Measurements from ENCODE around the gene TTLL12.

Gene TTLL12

DNA sequence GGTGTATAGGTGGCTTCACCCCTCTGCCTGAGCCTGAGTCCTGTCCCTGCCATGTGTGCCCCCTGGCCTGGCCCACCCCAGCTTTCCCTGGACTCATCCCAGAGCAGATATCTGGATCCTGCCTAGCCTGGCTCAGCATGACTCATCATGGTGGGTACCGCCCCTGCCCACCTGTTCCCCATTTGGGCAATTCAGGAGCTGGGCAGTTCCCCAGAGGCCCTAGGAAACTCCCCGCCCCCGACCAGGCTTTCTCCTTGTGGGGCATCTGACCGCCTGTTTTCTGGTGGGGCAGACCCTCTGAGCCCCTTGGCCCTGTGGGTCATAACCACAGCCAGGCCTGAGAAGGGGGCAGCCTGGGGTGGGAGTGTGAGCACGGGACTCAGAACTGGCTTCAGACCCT, 31.1 kb downstream of the TTLL12 start:
- Histone ChIP-seq H3K27me3 (ENCODE audit: low read length) (0 out of 2 replicates have a peak, but pooled peaks cover 3% of the 10 kb centered on the region), H3K9ac (ENCODE audit: low read length) (no peak overlapping the region), H2AFZ (ENCODE audit: low read depth, low read length, severe bottlenecking) (no peak overlapping the region), H4K20me1 (ENCODE audit: low read depth, low read length) (no peaks in the 10 kb centered on the region), H3K36me3 (ENCODE audit: low read length) (no peaks in the 10 kb centered on the region), H3K27ac (ENCODE audit: low read depth, low read length) (no peak overlapping the region), H3K4me3 (ENCODE audit: insufficient read depth, low read length, poor library complexity, severe bottlenecking) (no peak overlapping the region), H3K9me2 (replicated peaks; ENCODE audit: insufficient read depth, low read length) (no peaks in the 10 kb centered on the region), H3K79me2 (ENCODE audit: insufficient read depth, low read length) (no peaks in the 10 kb centered on the region), H3K4me2 (ENCODE audit: low read depth, low read length, poor library complexity, severe bottlenecking) (no peak overlapping the region), H3F3A (ENCODE audit: insufficient read depth) (no peaks in the 10 kb centered on the region), H3K9me3 (ENCODE audit: insufficient read depth, low read length) (no peaks in the 10 kb centered on the region)
- TF ChIP-seq, protein P1, sequence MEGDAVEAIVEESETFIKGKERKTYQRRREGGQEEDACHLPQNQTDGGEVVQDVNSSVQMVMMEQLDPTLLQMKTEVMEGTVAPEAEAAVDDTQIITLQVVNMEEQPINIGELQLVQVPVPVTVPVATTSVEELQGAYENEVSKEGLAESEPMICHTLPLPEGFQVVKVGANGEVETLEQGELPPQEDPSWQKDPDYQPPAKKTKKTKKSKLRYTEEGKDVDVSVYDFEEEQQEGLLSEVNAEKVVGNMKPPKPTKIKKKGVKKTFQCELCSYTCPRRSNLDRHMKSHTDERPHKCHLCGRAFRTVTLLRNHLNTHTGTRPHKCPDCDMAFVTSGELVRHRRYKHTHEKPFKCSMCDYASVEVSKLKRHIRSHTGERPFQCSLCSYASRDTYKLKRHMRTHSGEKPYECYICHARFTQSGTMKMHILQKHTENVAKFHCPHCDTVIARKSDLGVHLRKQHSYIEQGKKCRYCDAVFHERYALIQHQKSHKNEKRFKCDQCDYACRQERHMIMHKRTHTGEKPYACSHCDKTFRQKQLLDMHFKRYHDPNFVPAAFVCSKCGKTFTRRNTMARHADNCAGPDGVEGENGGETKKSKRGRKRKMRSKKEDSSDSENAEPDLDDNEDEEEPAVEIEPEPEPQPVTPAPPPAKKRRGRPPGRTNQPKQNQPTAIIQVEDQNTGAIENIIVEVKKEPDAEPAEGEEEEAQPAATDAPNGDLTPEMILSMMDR (IDR thresholded peaks at IDR 0.05; ENCODE audit: insufficient read depth, low read length, poor library complexity, severe bottlenecking) = no peak
- TF ChIP-seq EZH2phosphoT487 (conservative IDR thresholded peaks at IDR 0.05; ENCODE audit: low read length) = no peak

DNA sequence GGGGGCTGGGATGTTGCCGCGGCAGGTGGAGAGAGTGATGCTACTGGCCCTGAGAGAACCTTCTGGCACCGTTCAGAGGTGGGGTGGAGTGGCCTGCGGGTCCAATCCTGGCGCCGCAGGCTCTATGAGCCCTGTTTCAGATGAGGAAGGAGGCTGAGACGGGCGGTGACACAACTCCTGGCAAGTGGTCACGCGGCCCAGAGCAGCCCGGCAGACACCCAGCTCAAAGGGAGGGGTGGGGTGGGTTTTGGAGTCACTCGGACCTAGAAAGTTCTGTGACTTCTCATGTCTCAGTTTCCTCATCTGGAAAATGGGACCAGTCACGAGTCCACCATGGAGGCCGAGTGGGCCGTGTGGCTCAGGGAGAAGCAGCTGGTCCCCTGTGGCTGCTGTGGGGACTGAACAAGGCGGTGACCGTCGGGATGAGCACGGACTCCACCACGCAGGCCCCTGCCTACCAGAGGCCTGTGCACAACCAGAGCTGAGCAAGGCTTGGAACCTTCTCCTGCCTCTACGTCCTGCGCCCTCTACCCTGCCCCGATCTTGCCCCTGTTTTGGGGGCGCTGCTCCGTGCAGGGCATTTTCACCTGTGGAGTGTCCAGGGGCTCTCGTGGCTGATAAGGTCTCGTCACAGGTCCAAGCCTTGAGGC, 31.9 kb downstream of the TTLL12 start:
- Histone ChIP-seq H3K27me3 (ENCODE audit: low read length) (0 out of 2 replicates have a peak, but pooled peaks cover 3% of the 10 kb centered on the region), H3K79me2 (ENCODE audit: insufficient read depth, low read length) (no peaks in the 10 kb centered on the region), H3K27ac (ENCODE audit: low read depth, low read length) (no peak overlapping the region), H3K9me2 (replicated peaks; ENCODE audit: insufficient read depth, low read length) (no peaks in the 10 kb centered on the region), H2AFZ (ENCODE audit: low read depth, low read length, severe bottlenecking) (no peak overlapping the region), H3F3A (ENCODE audit: insufficient read depth) (no peaks in the 10 kb centered on the region), H4K20me1 (ENCODE audit: low read depth, low read length) (no peaks in the 10 kb centered on the region), H3K4me2 (ENCODE audit: low read depth, low read length, poor library complexity, severe bottlenecking) (no peak overlapping the region), H3K36me3 (ENCODE audit: low read length) (no peaks in the 10 kb centered on the region), H3K9me3 (ENCODE audit: insufficient read depth, low read length) (no peaks in the 10 kb centered on the region), H3K4me3 (ENCODE audit: insufficient read depth, low read length, poor library complexity, severe bottlenecking) (no peak overlapping the region), H3K9ac (ENCODE audit: low read length) (no peak overlapping the region)
- no peak for TF ChIP-seq EZH2phosphoT487 (conservative IDR thresholded peaks at IDR 0.05; ENCODE audit: low read length)
- TF ChIP-seq, protein P1 (IDR thresholded peaks at IDR 0.05; ENCODE audit: insufficient read depth, low read length, poor library complexity, severe bottlenecking) = no peak

DNA sequence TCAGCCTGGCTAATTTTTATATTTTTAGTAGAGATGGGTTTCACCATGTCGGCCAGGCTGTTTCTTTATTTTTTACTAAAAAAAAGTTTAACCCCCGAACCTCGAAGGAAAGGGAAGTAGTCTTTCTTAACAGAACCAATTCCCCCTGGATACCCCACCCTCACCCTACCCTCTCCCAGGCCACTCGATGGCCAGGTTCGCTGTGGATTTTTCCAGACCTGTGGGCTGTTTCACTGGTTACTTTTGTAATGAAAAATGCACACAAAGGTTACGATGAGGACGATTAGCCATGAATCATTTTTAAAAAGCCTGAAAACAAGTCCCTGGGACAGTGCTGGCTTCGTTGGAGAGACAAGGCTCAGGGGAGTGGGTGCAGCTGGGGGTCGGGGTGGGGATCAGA, 33.0 kb downstream of the TTLL12 start:
- H4K20me1 ChIP-seq (ENCODE audit: low read depth, low read length) = no peaks in the 10 kb centered on the region
- no peak overlapping the region for H3K27ac ChIP-seq (ENCODE audit: low read depth, low read length)
- no peak overlapping the region for H3K4me3 ChIP-seq (ENCODE audit: insufficient read depth, low read length, poor library complexity, severe bottlenecking)
- no peaks in the 10 kb centered on the region for H3K36me3 ChIP-seq (ENCODE audit: low read length)
- no peak overlapping the region for H3K4me2 ChIP-seq (ENCODE audit: low read depth, low read length, poor library complexity, severe bottlenecking)
- no peaks in the 10 kb centered on the region for H3K79me2 ChIP-seq (ENCODE audit: insufficient read depth, low read length)
- no peaks in the 10 kb centered on the region for H3K9me3 ChIP-seq (ENCODE audit: insufficient read depth, low read length)
- H3K9ac ChIP-seq (ENCODE audit: low read length) = no peak overlapping the region
- no peaks in the 10 kb centered on the region for H3K9me2 ChIP-seq (replicated peaks; ENCODE audit: insufficient read depth, low read length)
- no peaks in the 10 kb centered on the region for H3F3A ChIP-seq (ENCODE audit: insufficient read depth)
- H3K27me3 ChIP-seq (ENCODE audit: low read length) = 0 out of 2 replicates have a peak, but pooled peaks cover 3% of the 10 kb centered on the region
- TF ChIP-seq, protein P1 (IDR thresholded peaks at IDR 0.05; ENCODE audit: insufficient read depth, low read length, poor library complexity, severe bottlenecking) = no peak
- TF ChIP-seq EZH2phosphoT487 (conservative IDR thresholded peaks at IDR 0.05; ENCODE audit: low read length) = no peak
- no peak overlapping the region for H2AFZ ChIP-seq (ENCODE audit: low read depth, low read length, severe bottlenecking)

Data from SU-DHL-6 (cell line).